HG03095 (cell line): ENCODE results near the gene KIAA1671.

Source experiments
- ATAC-seq: cut with Tn5 transposase; IDR thresholded peaks from one replicate; pipeline ENCODE4 v1.9.1; 2021; ENCODE audit warnings: moderate library complexity; ENCODE audit not compliant: unreplicated experiment

The KIAA1671 gene

GRCh38 chr22:25032066-25032465 lies 79.5 kb downstream of the KIAA1671 start:
- ATAC-seq = no peak

- no peak for ATAC-seq
These were observed 83.2 kb downstream of the KIAA1671 start for GRCh38 chr22:25035715-25036114.

- no peak for ATAC-seq
These were observed 85.7 kb downstream of the KIAA1671 start for GRCh38 chr22:25038239-25038638.

GRCh38 chr22:25038771-25039170 lies 86.3 kb downstream of the KIAA1671 start:
- no peak for ATAC-seq

GRCh38 chr22:25039255-25039654 lies 86.7 kb downstream of the KIAA1671 start:
- ATAC-seq = no peak

DNA sequence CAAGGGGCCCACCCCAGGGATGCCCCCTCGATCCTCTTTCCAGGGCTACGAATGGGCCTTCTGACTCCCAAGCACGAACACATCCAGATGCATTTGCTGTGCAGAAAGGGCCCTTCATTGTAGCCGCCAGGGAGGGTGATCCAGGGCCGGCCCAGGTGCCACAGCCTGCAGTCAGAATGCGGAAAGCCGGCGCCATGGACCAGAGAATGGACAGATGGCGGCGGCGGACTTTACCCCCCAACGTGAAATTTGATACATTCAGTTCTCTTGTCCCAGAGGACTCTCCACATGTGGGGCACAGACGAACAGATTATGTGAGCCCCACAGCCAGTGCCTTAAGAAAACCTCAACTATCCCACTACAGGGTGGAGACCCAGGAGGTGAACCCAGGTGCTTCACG lies 87.2 kb downstream of the KIAA1671 start:
- no peak for ATAC-seq

GRCh38 chr22:25045159-25045558 lies 92.6 kb downstream of the KIAA1671 start:
- no peak for ATAC-seq

DNA sequence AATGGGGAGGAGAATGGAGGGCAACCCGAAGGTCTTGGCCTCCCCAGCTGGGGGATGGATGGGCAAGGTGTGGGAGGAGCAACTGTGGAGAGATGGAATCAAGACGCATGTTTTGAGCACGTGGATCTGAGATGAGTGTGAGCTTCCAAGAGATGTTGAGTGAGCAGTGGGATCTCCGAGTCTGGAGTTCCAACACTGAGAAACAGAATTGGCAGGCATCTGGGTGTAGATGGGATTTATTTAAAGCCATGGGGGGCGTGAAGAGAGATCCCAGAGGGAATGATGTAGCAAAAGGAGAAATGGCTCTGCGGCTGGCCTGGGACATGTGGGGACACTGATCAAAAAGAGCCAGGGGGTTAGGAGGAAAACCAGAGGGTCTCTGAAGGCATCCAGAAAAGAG lies 95.6 kb downstream of the KIAA1671 start:
- ATAC-seq = no peak

- ATAC-seq = no peak
These were observed 96.4 kb downstream of the KIAA1671 start for GRCh38 chr22:25048659-25049647.

DNA sequence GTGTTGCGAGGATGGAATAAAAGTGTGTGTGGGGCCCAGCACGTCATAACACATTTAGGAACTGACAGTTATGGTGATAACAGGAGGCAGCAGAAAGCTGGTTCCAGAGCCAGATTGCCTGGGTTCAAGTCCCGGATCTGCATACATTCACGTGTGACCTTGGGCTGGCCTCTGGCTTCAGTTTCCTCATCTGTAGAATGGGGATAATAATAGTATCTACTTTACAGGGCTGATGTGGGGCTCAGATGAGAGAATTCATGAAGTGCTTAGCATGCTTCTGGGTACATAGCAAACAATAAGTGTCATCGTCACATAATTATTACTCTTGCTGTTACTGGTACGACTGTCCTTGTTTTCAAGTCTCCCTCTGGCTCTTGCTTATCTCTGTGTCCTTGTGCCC lies 97.3 kb downstream of the KIAA1671 start:
- ATAC-seq = no peak

- no peak for ATAC-seq
These were observed 98.0 kb downstream of the KIAA1671 start for GRCh38 chr22:25050566-25050965.

GRCh38 chr22:25051073-25051472 lies 98.6 kb downstream of the KIAA1671 start:
- ATAC-seq = no peak

- no peak for ATAC-seq
These were observed 99.6 kb downstream of the KIAA1671 start for GRCh38 chr22:25051983-25052710.

DNA sequence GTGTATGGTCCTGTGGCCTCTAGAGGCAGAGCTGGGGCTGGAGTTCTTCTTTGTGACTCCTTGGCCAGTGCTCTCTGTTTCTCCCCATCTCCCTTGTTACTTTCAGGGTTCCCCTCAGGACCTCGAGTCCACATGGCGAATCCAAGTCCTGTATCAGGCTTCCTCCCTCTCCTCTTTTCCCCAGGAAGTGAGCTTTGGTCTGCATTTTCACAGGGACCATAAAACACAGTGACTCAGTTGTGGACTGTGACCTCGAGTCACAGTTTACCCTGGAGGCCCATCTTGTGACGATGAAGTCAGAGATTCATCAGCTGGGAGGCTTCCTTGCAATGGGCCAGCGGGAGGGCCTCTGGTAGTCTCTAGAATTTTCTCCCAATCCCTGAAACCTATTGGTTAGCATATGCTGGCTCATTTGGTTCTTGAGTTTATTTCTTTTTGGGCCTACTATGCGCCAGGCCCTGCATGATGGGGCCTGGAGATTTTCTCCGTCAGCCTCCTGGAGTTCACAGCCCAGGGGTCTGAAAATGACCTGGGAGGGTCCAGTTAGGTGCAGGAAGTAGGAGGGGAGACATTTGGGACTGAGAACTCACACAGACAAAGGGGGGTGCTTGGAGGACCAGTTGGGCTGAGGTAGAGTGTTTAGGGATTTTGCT lies 100.8 kb downstream of the KIAA1671 start:
- ATAC-seq = no peak

- no peak for ATAC-seq
These were observed 102.5 kb downstream of the KIAA1671 start for GRCh38 chr22:25054943-25055511.

DNA sequence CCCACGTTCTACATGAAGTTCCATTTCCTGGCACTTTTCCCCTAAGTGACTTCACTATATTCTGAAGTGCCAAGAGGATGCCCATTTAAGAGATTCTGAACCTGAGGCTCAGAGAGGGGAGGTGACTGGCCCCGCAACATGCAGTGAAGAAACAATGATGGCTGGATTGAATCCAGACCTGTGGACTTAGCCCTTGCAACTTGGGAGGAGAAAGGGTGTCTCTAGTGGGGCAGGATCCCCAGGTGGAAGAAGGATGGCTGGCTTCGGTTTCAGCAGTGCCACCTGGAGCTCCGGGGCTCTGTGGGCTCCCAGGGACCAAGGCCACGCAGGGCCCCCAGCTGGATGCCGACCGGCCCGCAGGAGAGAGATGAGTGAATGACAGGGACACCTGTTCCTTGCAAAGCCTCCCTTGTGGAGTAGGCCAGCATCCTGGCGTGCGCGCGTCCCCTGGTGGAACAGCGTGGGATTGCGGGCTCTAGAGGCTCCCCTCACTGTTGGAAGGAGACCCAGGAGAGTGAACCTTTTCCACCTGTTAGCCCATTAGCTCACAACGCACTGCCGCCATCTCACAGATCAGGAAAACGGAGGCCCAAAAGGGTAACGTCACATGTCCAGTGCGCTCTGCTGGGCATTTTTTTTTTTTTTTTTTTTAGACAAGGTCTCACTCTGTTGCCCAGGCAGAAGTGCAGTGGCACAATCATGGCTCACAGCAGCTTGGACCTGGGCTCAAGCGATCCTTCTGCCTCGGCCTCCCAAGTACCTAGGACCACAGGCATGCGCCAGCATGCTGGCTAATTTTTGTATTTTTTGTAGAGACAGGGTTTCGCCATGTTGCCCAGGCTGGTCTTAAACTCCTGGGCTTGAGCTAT lies 104.7 kb downstream of the KIAA1671 start:
- no peak for ATAC-seq

GRCh38 chr22:25059438-25059837 lies 106.9 kb downstream of the KIAA1671 start:
- no peak for ATAC-seq

- ATAC-seq = no peak
These were observed 108.1 kb downstream of the KIAA1671 start for GRCh38 chr22:25060522-25061071.

GRCh38 chr22:25061134-25061533 lies 108.6 kb downstream of the KIAA1671 start:
- no peak for ATAC-seq
